SKM-1 (cell line): ENCODE results near the gene SIMC1.
A peak's percentile ranks its signal among the peaks of the same experiment; 100 is the strongest.
"Not testable (repeated sequence)": the region's sequence is repeated elsewhere in the genome, so short reads cannot be mapped to it uniquely, and the experiment has no call there.

ENCODE experiments used
- DNase-seq: peaks from one replicate; lab custom pipeline; 2025; ENCODE audit not compliant: unreplicated experiment; lab: John Stamatoyannopoulos, UW

SIMC1 gene

DNA sequence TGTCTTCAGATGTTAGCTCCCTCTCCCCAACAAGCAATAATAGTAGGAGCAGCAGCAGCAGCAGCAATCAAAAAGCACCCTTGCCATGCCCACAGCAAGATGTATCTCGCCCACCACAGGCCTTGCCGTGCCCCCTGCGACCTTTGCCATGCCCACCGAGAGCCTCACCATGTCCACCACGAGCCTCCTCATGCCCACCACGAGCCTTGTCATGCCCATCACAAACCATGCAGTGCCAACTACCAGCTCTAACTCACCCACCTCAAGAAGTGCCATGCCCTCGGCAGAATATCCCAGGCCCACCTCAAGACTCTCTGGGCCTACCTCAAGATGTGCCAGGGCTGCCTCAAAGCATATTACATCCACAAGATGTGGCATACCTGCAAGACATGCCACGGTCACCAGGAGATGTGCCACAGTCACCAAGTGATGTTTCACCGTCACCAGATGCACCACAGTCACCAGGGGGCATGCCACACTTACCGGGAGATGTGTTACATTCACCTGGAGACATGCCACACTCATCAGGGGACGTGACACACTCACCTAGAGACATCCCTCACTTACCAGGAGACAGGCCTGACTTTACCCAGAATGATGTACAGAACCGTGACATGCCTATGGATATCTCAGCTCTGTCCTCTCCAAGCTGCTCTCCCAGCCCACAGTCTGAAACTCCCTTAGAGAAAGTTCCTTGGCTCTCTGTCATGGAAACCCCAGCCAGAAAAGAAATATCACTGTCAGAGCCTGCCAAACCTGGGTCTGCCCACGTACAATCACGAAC, 52.0 kb downstream of the SIMC1 start:
- DNase-seq, result not testable (repeated sequence)

- not testable (repeated sequence) for DNase-seq
These were observed 67.1 kb downstream of the SIMC1 start for GRCh38 chr5:176305356-176305755.

DNA sequence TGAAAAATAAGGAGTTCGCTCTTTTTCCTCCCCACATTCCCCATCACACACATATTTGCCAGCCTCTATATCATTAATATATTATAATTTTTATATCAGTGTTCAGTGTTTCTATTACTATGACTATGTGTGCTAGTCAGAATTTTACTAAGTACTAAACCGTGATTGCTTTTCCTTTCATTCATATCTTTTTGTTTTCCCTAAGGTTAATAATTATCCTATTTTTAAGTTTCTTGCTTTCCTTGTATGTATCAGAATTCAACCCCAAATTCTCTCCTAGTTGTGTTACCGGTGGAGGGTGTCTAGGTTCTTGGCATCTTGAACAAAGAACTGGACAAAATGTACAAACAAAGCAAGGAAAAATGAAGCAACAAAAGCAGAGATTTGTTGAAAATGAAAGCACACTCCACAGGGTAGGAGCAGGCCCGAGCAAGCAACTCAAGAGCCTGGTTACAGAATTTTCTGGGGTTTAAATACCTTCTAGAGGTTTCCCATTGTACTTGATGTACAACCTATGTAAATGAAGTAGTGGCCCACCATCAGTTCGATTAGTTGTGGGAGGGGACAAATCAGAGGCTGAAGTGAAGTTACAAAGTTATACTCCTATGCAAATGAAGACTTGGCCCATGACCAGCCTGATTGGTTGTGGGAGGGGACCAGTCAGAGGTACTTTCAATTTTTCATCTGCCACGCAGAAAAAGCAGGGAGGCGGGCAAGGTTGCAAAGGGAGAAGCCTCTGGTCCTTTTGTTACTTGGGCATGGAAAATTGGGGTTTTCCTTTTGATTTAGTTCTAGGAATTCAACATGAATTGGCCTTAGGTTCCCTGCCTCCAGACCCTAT, 79.5 kb downstream of the SIMC1 start:
- no peak for DNase-seq

DNA sequence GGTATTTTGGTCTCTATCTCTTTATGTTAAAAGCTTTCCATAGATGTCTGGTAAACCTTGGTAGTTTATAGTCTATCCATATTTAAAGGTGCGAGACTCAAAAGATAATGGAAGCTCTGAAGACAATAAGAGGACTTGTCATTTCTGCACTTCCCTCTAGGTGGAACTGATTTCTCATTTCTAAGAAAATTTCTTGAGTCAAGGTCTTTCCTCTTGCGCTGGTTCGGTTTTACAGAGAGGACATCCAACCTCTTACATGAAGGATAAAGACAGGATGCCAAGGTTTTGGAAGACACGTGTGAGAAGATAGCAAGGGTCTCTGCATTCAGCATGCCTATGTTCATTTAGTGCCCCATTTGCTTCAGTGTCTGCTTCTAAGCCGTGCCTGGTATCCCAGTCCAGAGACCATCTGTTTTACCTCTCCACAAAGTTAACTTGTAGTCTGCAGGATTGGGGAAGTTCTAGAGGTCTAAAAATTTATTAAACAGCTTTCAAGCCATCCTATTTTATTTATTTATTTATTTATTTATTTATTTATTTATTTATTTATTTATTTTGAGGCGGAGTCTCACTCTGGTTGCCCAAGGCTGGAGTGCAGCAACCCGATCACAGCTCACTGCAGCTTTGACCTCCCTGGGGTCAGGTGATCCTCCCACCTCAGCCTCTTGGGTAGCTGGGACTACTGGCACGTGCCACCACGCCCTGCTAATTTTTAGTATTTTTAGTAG, 81.8 kb downstream of the SIMC1 start:
- DNase-seq, result no peak

- no peak for DNase-seq
These were observed 82.4 kb downstream of the SIMC1 start for GRCh38 chr5:176320577-176320976.

DNA sequence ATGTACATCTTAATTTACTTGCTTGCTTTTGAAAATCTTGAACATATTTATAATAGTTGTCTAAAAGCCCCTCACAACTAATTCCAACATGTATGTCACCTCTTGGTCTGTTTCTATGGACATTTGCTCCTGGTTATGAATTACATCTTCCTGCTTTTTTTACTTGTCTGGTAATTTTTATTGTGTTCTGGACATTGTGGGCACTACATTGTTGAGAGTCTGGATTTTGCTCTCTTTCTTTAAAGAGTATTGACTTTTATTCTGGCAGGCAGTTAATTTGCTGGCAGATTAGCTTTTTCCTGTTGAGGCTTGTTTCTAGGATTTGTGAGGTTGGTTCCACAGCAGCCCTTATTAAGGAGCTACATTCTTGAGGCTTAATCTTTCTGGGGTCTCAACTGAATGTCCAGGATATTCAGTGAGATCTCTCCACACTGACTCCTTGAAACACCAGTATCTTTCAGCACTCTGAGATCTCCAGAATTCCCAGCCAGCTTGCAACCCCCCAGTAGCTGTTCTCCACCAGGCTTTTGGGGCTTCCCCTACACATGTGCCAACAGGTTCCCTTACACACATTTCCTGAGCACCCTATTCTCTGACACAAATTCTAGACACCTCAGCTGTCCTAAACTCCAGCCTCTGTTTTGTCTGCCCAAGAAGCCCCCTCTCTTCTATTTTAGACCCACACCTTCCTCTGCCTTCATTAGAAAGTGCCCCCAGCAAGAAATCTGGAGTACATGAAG, 96.0 kb downstream of the SIMC1 start:
- no peak for DNase-seq

- no peak for DNase-seq
These were observed 99.7 kb downstream of the SIMC1 start for GRCh38 chr5:176337913-176338312.

DNA sequence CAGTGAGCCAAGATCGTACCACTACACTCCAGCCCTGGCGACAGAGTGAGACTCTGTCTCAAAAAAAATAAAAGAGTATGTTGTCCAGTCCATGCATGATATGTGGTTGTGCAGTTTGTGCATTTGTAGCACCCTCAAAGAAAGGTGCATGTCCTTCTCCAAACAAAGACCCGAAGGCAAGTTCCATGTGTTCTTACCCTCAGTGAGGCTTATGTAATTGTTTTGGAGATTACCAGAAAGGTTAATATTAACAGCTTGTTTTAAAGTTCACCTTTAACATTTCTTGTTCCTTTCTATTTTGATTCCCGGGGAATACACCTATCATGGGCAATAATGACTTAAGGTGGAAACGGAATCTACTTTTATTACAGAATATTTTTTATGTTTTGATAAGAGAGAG, 101.1 kb downstream of the SIMC1 start:
- DNase-seq, result no peak

DNA sequence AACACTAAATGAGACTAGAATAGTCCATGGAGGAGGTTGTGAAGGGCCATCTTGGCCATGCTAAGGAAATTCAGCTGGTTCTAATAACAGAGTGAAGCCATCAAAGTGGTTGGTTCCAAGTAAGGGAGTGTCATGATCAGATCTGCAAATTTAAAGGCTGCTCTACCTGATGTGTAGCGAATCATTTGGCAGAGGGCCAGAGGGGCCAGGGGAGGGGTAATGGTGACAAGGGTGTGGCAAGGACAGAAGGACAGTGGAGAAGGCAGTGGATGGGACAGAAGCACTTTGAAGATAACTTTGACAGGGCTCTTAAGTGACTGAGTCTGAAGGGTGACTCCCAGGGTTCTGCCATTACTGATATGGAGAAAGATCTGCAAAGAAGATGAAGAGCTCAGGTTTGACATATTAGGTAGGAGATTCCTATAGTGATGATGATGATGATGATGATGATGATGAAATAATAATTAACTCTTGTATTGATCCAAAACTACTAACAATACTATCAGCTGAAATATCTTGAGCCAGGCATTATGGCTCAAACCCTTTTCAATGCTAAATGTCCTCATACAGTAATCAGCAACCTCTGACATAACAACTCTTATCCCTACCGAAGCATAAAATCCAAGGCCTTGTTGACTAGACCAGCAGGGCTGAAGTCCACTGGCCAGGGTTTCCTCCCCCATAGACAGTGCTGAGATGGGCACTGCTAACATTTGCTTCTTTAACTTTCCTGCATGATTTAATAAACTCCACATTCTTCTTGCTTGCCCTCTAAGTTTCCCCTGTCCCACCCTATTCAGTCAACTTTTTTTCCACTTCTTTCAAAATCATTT, 103.3 kb downstream of the SIMC1 start:
- no peak for DNase-seq

DNA sequence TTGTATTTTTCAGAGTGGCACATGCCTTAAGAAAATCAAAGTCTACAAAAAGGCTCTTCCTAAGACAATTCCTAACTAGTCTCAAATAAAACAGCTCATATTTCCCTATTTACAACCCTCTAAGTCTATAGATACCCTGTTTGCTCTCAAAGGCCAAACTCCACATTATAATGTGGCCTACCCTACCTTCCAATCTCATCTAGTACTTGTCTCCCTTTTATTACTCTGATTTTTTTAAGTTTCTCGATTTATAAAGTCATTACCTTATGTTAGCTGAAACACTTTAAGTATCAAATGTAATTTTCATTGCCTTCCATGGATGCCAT, 103.9 kb downstream of the SIMC1 start:
- no peak for DNase-seq

GRCh38 chr5:176342766-176343458, 104.7 kb downstream of the SIMC1 start:
- no peak for DNase-seq

DNA sequence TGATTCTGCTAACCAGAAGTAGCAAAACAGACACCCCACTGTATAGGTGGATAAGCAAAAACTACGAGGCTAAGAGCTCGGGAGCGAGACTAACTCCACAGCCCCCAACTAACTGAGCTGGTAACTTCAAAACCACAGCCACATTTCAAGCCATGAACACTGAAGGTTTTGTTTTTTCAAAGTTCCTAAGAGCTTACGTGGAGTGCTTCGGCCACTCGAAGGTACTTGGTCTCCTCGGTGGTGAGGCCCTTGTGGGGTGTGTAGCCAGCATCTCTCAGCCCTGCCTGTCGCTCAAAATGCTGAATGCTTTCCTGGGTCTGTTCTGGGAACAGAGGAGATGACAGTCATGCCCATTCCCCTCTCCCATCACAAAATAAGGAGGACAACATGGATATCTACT, 112.2 kb downstream of the SIMC1 start:
- no peak for DNase-seq

DNA sequence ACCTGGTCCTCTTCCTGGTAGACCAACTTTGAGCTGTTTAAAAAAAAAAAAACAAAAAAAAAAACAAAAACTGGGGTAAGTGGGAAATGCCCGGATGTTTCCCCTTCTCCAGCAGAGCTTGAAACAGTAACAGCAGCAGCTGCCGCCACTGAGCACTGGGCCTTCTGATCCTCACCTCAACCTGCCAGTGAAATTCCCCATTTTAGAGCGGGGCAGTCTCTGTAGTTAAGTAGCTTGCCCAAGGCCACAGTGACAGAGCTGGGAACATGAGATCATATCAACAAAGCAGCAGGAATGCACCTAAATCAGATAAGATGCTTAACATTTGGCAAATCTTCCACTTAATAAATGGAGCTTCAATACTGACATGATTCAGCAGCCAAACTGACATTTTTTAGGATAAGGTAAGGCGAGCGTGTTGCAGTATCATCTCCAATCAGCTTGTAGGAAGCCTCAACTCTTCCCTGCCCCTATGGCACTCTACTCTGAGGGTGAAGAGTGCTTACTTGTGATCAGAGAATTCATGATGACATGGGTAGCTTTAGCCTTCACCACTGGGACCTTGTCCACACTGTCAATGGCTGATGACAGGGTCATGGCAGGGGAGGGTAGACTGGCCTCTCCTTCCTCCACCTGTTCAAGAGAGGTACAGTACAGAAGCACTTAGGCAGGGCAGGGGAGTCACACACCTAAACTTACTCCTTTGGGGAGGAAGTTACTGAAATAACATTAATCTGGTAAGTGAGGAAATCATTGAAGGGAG, 114.1 kb downstream of the SIMC1 start:
- no peak for DNase-seq

- DNase-seq, result no peak
These were observed 115.3 kb downstream of the SIMC1 start for GRCh38 chr5:176353533-176353932.

GRCh38 chr5:176355400-176356178, 117.4 kb downstream of the SIMC1 start:
- DNase-seq, result no peak

GRCh38 chr5:176356179-176356566, 117.9 kb downstream of the SIMC1 start:
- DNase-seq, result no peak

GRCh38 chr5:176359658-176360057, 121.4 kb downstream of the SIMC1 start:
- DNase-seq, result no peak

GRCh38 chr5:176360894-176361436, 122.7 kb downstream of the SIMC1 start:
- peak; percentile 5 for DNase-seq
